Breast epithelium (tissue), 3 donors: Measurements from ENCODE around the gene RDH11.

Source experiments
- POLR2A ChIP-seq: fragments of 450-650 bp; IDR thresholded peaks from one replicate; pipeline ENCODE4 v1.6.1; 2016; ENCODE audit warnings: antibody characterized with exemption, mild to moderate bottlenecking, moderate library complexity
- TF ChIP-seq, protein P1 (sequence below), 3 donors: fragments of 450-650 bp; IDR thresholded peaks; one replicate each; pipeline ENCODE4 v1.5.1; 2016 to 2017; ENCODE audit warnings: antibody characterized with exemption in 3 of 3, mild to moderate bottlenecking in 3 of 3, moderate library complexity in 3 of 3

DNA sequence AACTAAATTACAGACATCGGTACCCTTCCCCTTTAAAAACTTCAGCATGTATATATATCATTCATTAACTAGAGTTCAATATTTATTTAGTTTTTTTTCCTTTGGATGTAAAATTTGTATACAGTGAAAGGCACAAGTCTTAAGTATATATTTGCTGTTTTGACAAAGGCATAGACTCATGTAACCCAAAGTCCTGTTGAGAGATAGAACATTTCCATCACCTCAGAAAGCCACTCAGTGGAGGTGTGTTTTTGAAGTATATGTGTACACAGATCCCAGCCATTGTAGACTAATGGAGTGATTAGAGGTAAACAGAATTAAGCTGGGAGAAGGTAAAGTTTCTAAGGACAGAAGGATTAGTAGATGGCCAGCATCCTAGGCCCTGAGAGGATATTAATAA is 21.5 kb upstream of the RDH11 start:
- no peak for TF ChIP-seq POLR2A
- TF ChIP-seq, protein P1, sequence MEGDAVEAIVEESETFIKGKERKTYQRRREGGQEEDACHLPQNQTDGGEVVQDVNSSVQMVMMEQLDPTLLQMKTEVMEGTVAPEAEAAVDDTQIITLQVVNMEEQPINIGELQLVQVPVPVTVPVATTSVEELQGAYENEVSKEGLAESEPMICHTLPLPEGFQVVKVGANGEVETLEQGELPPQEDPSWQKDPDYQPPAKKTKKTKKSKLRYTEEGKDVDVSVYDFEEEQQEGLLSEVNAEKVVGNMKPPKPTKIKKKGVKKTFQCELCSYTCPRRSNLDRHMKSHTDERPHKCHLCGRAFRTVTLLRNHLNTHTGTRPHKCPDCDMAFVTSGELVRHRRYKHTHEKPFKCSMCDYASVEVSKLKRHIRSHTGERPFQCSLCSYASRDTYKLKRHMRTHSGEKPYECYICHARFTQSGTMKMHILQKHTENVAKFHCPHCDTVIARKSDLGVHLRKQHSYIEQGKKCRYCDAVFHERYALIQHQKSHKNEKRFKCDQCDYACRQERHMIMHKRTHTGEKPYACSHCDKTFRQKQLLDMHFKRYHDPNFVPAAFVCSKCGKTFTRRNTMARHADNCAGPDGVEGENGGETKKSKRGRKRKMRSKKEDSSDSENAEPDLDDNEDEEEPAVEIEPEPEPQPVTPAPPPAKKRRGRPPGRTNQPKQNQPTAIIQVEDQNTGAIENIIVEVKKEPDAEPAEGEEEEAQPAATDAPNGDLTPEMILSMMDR (IDR thresholded peaks at IDR 0.05): no peak
